ENCODE data around the gene PTPDC1. TPM values are rescaled to one million over a fixed set of nuclear protein-coding genes. Genes with fewer than 3 reads are reported as not detected.

Gene PTPDC1
- polyA plus RNA-seq, 3 donors: 0.32 to 1.5 (median 0.95) TPM

GRCh38 chr9:94076557-94076956 lies 7.7 kb upstream of the PTPDC1 start:
- no peaks in the 10 kb centered on the region for H3K27me3 Mint-ChIP-seq (ENCODE audit: low read depth in 3 of 3)
- no peaks in the 10 kb centered on the region for H3K27me3 ChIP-seq (ENCODE audit: control insufficient read depth in 2 of 2, insufficient read depth in 2 of 2, low read length in 2 of 2)
- peaks cover 4% of the 10 kb centered on the region in 2 donors for H3K9me3 ChIP-seq (replicated peaks in 1 of 2; ENCODE audit: control insufficient read depth in 1 of 2, insufficient read depth in 1 of 2, low read length in 2 of 2)
- H3K79me2 ChIP-seq (ENCODE audit: insufficient read depth, low read length): no peaks in the 10 kb centered on the region
- peaks cover 4 to 15% (median 10%) of the 10 kb centered on the region in 7 donors for H3K9me3 Mint-ChIP-seq
- TF ChIP-seq CTCF (IDR thresholded peaks at IDR 0.05): no peak
- no peak overlapping the region for H3K9ac ChIP-seq (ENCODE audit: insufficient read depth, low read length, poor library complexity, severe bottlenecking)
- no peak overlapping the region for H3K4me3 Mint-ChIP-seq
- H3K4me3 ChIP-seq (replicated peaks in 1 of 3; ENCODE audit: low read depth in 2 of 3, low read length in 3 of 3): no peak overlapping the region
- no peak overlapping the region for H3K27ac ChIP-seq (ENCODE audit: low read depth in 1 of 2, low read length in 2 of 2)
- DNase-seq: no peak
- peaks cover 11 to 13% of the 10 kb centered on the region in 2 donors for H3K36me3 Mint-ChIP-seq
- no peak overlapping the region for H3K27ac Mint-ChIP-seq
- H3K36me3 ChIP-seq (replicated peaks in 1 of 2; ENCODE audit: control insufficient read depth in 1 of 2, insufficient read depth in 2 of 2, low read length in 2 of 2): peaks cover 0 to 4% of the 10 kb centered on the region in 2 donors
- no peak overlapping the region for H3K4me2 ChIP-seq (replicated peaks; ENCODE audit: extremely low read depth, low read length, poor library complexity, severe bottlenecking)
- intact Hi-C loops (cut with micrococcal nuclease): no loop called here
- no CpG with 5 or more reads among the region's 1 CpG for WGBS (ENCODE audit: insufficient coverage)
- H3K4me1 Mint-ChIP-seq: peaks cover 11% of the 10 kb centered on the region
- no peaks in the 10 kb centered on the region for H4K20me1 ChIP-seq (ENCODE audit: insufficient read depth, low read length)
- H3K4me1 ChIP-seq (ENCODE audit: control insufficient read depth in 1 of 2, insufficient read depth in 2 of 2, low read length in 2 of 2): no peaks in the 10 kb centered on the region
- no peak overlapping the region for H2AFZ ChIP-seq (ENCODE audit: insufficient read depth, low read depth, low read length, poor library complexity, severe bottlenecking)

GRCh38 chr9:94078086-94078485 lies 6.2 kb upstream of the PTPDC1 start:
- peaks cover 11% of the 10 kb centered on the region for H3K4me1 Mint-ChIP-seq
- H3K4me2 ChIP-seq (replicated peaks; ENCODE audit: extremely low read depth, low read length, poor library complexity, severe bottlenecking): no peak overlapping the region
- H3K9ac ChIP-seq (ENCODE audit: insufficient read depth, low read length, poor library complexity, severe bottlenecking): no peak overlapping the region
- intact Hi-C loops (cut with micrococcal nuclease): no loop called here
- no peaks in the 10 kb centered on the region for H3K4me1 ChIP-seq (ENCODE audit: control insufficient read depth in 1 of 2, insufficient read depth in 2 of 2, low read length in 2 of 2)
- H3K27ac Mint-ChIP-seq: no peak overlapping the region
- DNase-seq: no peak
- no peaks in the 10 kb centered on the region for H3K36me3 ChIP-seq (replicated peaks in 1 of 2; ENCODE audit: control insufficient read depth in 1 of 2, insufficient read depth in 2 of 2, low read length in 2 of 2)
- no peak overlapping the region for H3K4me3 Mint-ChIP-seq
- H3K9me3 Mint-ChIP-seq: peaks cover 0 to 5% (median 0%) of the 10 kb centered on the region in 7 donors
- H3K79me2 ChIP-seq (ENCODE audit: insufficient read depth, low read length): no peaks in the 10 kb centered on the region
- TF ChIP-seq CTCF (IDR thresholded peaks at IDR 0.05): no peak
- no peak overlapping the region for H3K27ac ChIP-seq (ENCODE audit: low read depth in 1 of 2, low read length in 2 of 2)
- no CpG with 5 or more reads among the region's 2 CpGs for WGBS (ENCODE audit: insufficient coverage)
- no peaks in the 10 kb centered on the region for H3K27me3 Mint-ChIP-seq (ENCODE audit: low read depth in 3 of 3)
- no peaks in the 10 kb centered on the region for H3K9me3 ChIP-seq (replicated peaks in 1 of 2; ENCODE audit: control insufficient read depth in 1 of 2, insufficient read depth in 1 of 2, low read length in 2 of 2)
- no peak overlapping the region for H3K4me3 ChIP-seq (replicated peaks in 1 of 3; ENCODE audit: low read depth in 2 of 3, low read length in 3 of 3)
- peaks cover 3 to 6% of the 10 kb centered on the region in 2 donors for H3K36me3 Mint-ChIP-seq
- no peaks in the 10 kb centered on the region for H3K27me3 ChIP-seq (ENCODE audit: control insufficient read depth in 2 of 2, insufficient read depth in 2 of 2, low read length in 2 of 2)
- H4K20me1 ChIP-seq (ENCODE audit: insufficient read depth, low read length): no peaks in the 10 kb centered on the region
- H2AFZ ChIP-seq (ENCODE audit: insufficient read depth, low read depth, low read length, poor library complexity, severe bottlenecking): no peak overlapping the region
